NOMO-1 treated with DMSO at 0.1 percent for 48 hours (cell line): ENCODE data around the gene GLA.

Experiments
- DNase-seq: peaks from one replicate; lab custom pipeline; 2025; ENCODE audit not compliant: unreplicated experiment; lab: John Stamatoyannopoulos, UW

GLA gene

GRCh38 chrX:101359966-101360365, 47.8 kb downstream of the GLA start:
- DNase-seq, result no peak

- DNase-seq, result no peak
These were observed 50.4 kb downstream of the GLA start for GRCh38 chrX:101357166-101357795.

GRCh38 chrX:101349193-101349562, 58.5 kb downstream of the GLA start:
- DNase-seq, result no peak

GRCh38 chrX:101348452-101349192, 59.1 kb downstream of the GLA start, which contains the start of gene TIMM8A:
Gene TIMM8A (minus strand): TSS chrX:101348742. CDS start chrX:101348664, 78 bp downstream.
- DNase-seq, result peak; percentile 59

- no peak for DNase-seq
These were observed 59.8 kb downstream of the GLA start for GRCh38 chrX:101347859-101348451.
